HEK293 (cell line): ENCODE results near the gene GMIP.

ENCODE experiments used
- CTCF ChIP-seq: fragments of 450-650 bp; formaldehyde crosslinking; IDR thresholded peaks from 2 replicates; pipeline ENCODE4 v1.5.1; 2016; ENCODE audit warnings: missing biosample characterization, missing genetic modification characterization
- SP7 ChIP-seq: fragments of 450-650 bp; formaldehyde crosslinking; IDR thresholded peaks from 2 replicates; pipeline ENCODE4 v1.5.1; 2016; ENCODE audit warnings: missing biosample characterization, missing genetic modification characterization
- YY1 ChIP-seq: fragments of 450-650 bp; formaldehyde crosslinking; IDR thresholded peaks from 2 replicates; pipeline ENCODE4 v1.5.1; 2018; ENCODE audit warnings: missing biosample characterization, missing genetic modification characterization
- ZNF169 ChIP-seq: fragments of 450-650 bp; formaldehyde crosslinking; IDR thresholded peaks from 2 replicates; pipeline ENCODE4 v1.5.1; 2016; ENCODE audit warnings: missing biosample characterization, missing genetic modification characterization
- ZNF324 ChIP-seq: fragments of 450-650 bp; formaldehyde crosslinking; IDR thresholded peaks from 2 replicates; pipeline ENCODE4 v1.5.1; 2016; ENCODE audit warnings: missing biosample characterization, missing genetic modification characterization
- ZNF830 ChIP-seq: fragments of 450-650 bp; IDR thresholded peaks from 2 replicates; pipeline ENCODE4 v1.5.0; 2018; ENCODE audit warnings: missing biosample characterization, missing genetic modification characterization, low read depth, mild to moderate bottlenecking, moderate library complexity
- ZNF843 ChIP-seq: fragments of 450-650 bp; formaldehyde crosslinking; IDR thresholded peaks from 2 replicates; pipeline ENCODE4 v1.5.1; 2016; ENCODE audit warnings: missing biosample characterization, missing genetic modification characterization
- TF ChIP-seq, protein P1 (sequence below): fragments of 450-650 bp; formaldehyde crosslinking; IDR thresholded peaks from 2 replicates; pipeline ENCODE4 v1.5.1; 2016; ENCODE audit warnings: missing biosample characterization, missing genetic modification characterization, low read depth
- TF ChIP-seq, protein P2 (sequence below): IDR thresholded peaks from 2 replicates; pipeline ENCODE4 v1.6.1; 2011; ENCODE audit warnings: mild to moderate bottlenecking, low read depth, low read length, borderline replicate concordance
- TF ChIP-seq, protein P3 (sequence below): fragments of 450-650 bp; formaldehyde crosslinking; conservative IDR thresholded peaks from 2 replicates; pipeline ENCODE4 v1.5.1; 2016; ENCODE audit warnings: low read depth, missing biosample characterization, missing genetic modification characterization

DNA sequence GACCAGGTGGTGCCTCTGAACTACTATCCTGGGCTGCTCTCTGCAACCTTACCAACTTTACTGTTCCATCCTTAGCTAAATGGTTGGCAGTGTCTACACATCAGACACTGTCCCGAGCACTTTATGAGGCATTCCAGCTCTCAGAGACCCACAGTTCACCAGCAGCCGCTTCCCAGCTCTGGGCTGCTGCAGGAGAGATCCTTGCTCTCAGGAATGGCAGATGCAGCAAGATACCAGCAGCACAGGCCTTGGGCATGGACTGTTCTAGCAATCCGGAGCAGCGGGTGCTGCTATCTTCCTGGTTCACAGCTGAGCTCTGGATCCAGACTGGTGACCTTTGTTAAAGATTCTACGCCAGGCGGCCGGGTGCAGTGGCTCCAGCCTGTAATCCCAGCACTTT is 12.1 kb downstream of the GMIP start:
- TF ChIP-seq CTCF (tag by site-specific recombination) (no peak), ZNF830 (tag by site-specific recombination) (no peak), ZNF843 (tag by site-specific recombination) (no peak), YY1 (no peak), ZNF324 (no peak), SP7 (tag by site-specific recombination) (no peak), ZNF169 (no peak)
- TF ChIP-seq, protein P1, sequence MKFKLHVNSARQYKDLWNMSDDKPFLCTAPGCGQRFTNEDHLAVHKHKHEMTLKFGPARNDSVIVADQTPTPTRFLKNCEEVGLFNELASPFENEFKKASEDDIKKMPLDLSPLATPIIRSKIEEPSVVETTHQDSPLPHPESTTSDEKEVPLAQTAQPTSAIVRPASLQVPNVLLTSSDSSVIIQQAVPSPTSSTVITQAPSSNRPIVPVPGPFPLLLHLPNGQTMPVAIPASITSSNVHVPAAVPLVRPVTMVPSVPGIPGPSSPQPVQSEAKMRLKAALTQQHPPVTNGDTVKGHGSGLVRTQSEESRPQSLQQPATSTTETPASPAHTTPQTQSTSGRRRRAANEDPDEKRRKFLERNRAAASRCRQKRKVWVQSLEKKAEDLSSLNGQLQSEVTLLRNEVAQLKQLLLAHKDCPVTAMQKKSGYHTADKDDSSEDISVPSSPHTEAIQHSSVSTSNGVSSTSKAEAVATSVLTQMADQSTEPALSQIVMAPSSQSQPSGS (tag by site-specific recombination): no peak
- TF ChIP-seq, protein P2, sequence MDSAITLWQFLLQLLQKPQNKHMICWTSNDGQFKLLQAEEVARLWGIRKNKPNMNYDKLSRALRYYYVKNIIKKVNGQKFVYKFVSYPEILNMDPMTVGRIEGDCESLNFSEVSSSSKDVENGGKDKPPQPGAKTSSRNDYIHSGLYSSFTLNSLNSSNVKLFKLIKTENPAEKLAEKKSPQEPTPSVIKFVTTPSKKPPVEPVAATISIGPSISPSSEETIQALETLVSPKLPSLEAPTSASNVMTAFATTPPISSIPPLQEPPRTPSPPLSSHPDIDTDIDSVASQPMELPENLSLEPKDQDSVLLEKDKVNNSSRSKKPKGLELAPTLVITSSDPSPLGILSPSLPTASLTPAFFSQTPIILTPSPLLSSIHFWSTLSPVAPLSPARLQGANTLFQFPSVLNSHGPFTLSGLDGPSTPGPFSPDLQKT: no peak
- TF ChIP-seq, protein P3, sequence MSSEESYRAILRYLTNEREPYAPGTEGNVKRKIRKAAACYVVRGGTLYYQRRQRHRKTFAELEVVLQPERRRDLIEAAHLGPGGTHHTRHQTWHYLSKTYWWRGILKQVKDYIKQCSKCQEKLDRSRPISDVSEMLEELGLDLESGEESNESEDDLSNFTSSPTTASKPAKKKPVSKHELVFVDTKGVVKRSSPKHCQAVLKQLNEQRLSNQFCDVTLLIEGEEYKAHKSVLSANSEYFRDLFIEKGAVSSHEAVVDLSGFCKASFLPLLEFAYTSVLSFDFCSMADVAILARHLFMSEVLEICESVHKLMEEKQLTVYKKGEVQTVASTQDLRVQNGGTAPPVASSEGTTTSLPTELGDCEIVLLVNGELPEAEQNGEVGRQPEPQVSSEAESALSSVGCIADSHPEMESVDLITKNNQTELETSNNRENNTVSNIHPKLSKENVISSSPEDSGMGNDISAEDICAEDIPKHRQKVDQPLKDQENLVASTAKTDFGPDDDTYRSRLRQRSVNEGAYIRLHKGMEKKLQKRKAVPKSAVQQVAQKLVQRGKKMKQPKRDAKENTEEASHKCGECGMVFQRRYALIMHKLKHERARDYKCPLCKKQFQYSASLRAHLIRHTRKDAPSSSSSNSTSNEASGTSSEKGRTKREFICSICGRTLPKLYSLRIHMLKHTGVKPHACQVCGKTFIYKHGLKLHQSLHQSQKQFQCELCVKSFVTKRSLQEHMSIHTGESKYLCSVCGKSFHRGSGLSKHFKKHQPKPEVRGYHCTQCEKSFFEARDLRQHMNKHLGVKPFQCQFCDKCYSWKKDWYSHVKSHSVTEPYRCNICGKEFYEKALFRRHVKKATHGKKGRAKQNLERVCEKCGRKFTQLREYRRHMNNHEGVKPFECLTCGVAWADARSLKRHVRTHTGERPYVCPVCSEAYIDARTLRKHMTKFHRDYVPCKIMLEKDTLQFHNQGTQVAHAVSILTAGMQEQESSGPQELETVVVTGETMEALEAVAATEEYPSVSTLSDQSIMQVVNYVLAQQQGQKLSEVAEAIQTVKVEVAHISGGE (tag by site-specific recombination): no peak
